ENCODE measurements around the gene PFKM.

Gene PFKM

GRCh38 chr12:48189331-48190125 lies 70.4 kb downstream of the PFKM start:
- peak; percentile 53 to 57 for DNase-seq

GRCh38 chr12:48191096-48191495 lies 71.9 kb downstream of the PFKM start:
- DNase-seq: no peak

DNA sequence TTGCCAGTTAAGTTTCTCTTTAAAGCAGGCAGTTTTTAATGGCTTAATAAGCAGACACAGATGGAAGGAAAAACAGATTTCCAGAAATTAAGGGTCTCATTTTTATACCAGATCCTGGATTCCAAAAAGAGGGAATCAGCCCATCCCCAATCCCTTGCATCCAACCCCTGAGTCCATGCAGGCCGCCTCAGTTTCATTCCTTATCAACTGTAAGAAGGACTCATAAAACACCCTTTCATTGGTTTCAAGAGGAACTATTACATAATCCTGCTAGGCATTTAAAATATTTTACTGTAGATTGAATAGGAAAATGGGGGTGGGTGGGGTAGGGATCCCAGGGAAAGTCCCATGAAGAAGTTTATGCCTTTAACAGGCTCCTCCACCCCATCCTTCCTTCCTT lies 73.7 kb downstream of the PFKM start:
- DNase-seq: no peak

DNA sequence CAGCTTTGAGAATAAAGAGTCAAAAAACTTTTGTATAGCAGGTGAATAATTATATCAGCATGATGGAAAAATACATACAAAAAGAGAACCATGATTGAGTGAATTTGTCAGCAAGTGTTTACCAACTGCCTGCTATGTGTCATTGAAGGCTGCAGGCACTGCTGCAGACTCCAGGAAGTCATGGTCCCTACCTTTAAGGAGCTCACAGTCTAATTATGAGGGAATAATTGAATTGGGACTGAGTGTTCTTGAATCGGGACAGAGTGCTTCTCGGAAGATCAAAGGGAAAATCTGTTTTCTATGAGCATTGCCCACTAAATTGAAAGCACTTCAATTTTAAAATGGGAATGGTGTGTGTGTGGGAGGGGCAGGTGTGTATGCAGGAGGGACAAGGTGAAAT lies 74.5 kb downstream of the PFKM start:
- DNase-seq: no peak

GRCh38 chr12:48194799-48195201 lies 75.6 kb downstream of the PFKM start:
- DNase-seq: no peak

Measured in stimulated activated CD4-positive, alpha-beta T cell treated with anti-CD3 and anti-CD28 coated beads, Interleukin-4, amount 100 ng/mL, for 4 hours (primary cell).